ENCODE data around the gene NT5DC4. TPM values are rescaled to one million over a fixed set of nuclear protein-coding genes. Genes with fewer than 3 reads are reported as not detected.
A peak's percentile ranks its signal among the peaks of the same experiment; 100 is the strongest.

NT5DC4 gene
- total RNA-seq, 1 donor from 2014 or later = not detected

GRCh38 chr2:112725545-112726457 is 5.0 kb downstream of the NT5DC4 start:
- Mint-ChIP-seq H3K4me3 (no peak overlapping the region), H3K4me1 (peaks cover 7% of the 10 kb centered on the region), H3K36me3 (no peaks in the 10 kb centered on the region), H3K27ac (no peak overlapping the region), H3K9me3 (no peaks in the 10 kb centered on the region), H3K27me3 (ENCODE audit: low read depth) (peaks cover 4% of the 10 kb centered on the region)
- no peak for DNase-seq (ENCODE audit: low spot score in 2 of 2, unreplicated experiment in 2 of 2)
- no peak for TF ChIP-seq CTCF (IDR thresholded peaks at IDR 0.05; ENCODE audit: unreplicated experiment)

- H3K27me3 Mint-ChIP-seq (ENCODE audit: low read depth) = peaks cover 4% of the 10 kb centered on the region
- H3K27ac Mint-ChIP-seq = no peak overlapping the region
- H3K4me3 Mint-ChIP-seq = no peak overlapping the region
- peak; percentile 78 to 90 for DNase-seq (ENCODE audit: low spot score in 2 of 2, unreplicated experiment in 2 of 2)
- H3K36me3 Mint-ChIP-seq = no peaks in the 10 kb centered on the region
- H3K9me3 Mint-ChIP-seq = no peaks in the 10 kb centered on the region
- peak; percentile 95 for TF ChIP-seq CTCF (IDR thresholded peaks at IDR 0.05; ENCODE audit: unreplicated experiment)
- peaks cover 7% of the 10 kb centered on the region for H3K4me1 Mint-ChIP-seq
These were observed 5.8 kb downstream of the NT5DC4 start for GRCh38 chr2:112726487-112727190.

- H3K36me3 Mint-ChIP-seq = no peaks in the 10 kb centered on the region
- no peak overlapping the region for H3K27ac Mint-ChIP-seq
- no peak overlapping the region for H3K4me3 Mint-ChIP-seq
- H3K27me3 Mint-ChIP-seq (ENCODE audit: low read depth) = peaks cover 4% of the 10 kb centered on the region
- H3K4me1 Mint-ChIP-seq = peaks cover 7% of the 10 kb centered on the region
- no peak for DNase-seq (ENCODE audit: low spot score in 2 of 2, unreplicated experiment in 2 of 2)
- H3K9me3 Mint-ChIP-seq = no peaks in the 10 kb centered on the region
- TF ChIP-seq CTCF (IDR thresholded peaks at IDR 0.05; ENCODE audit: unreplicated experiment) = no peak
These were observed 6.6 kb downstream of the NT5DC4 start for GRCh38 chr2:112727276-112728028.

- no peak for TF ChIP-seq CTCF (IDR thresholded peaks at IDR 0.05; ENCODE audit: unreplicated experiment)
- no peaks in the 10 kb centered on the region for H3K36me3 Mint-ChIP-seq
- H3K27ac Mint-ChIP-seq = no peak overlapping the region
- H3K4me1 Mint-ChIP-seq = peaks cover 7% of the 10 kb centered on the region
- DNase-seq (ENCODE audit: low spot score in 2 of 2, unreplicated experiment in 2 of 2) = no peak
- no peak overlapping the region for H3K4me3 Mint-ChIP-seq
- no peaks in the 10 kb centered on the region for H3K9me3 Mint-ChIP-seq
- peaks cover 4% of the 10 kb centered on the region for H3K27me3 Mint-ChIP-seq (ENCODE audit: low read depth)
These were observed 7.2 kb downstream of the NT5DC4 start for GRCh38 chr2:112728029-112728362.

GRCh38 chr2:112728378-112729175 is 7.8 kb downstream of the NT5DC4 start:
- H3K27ac Mint-ChIP-seq = no peak overlapping the region
- peaks cover 9% of the 10 kb centered on the region for H3K4me1 Mint-ChIP-seq
- no peak for TF ChIP-seq CTCF (IDR thresholded peaks at IDR 0.05; ENCODE audit: unreplicated experiment)
- H3K36me3 Mint-ChIP-seq = no peaks in the 10 kb centered on the region
- H3K9me3 Mint-ChIP-seq = no peaks in the 10 kb centered on the region
- peaks cover 4% of the 10 kb centered on the region for H3K27me3 Mint-ChIP-seq (ENCODE audit: low read depth)
- H3K4me3 Mint-ChIP-seq = no peak overlapping the region
- no peak for DNase-seq (ENCODE audit: low spot score in 2 of 2, unreplicated experiment in 2 of 2)

Data from mesothelial cell of epicardium (in vitro differentiated cells).